GM12878 (cell line): ENCODE measurements around the gene KDM1B. TPM values are rescaled to one million over a fixed set of nuclear protein-coding genes. Genes with fewer than 3 reads are reported as not detected.

Experiments used
- ATAC-seq: fragments of 200-7000 bp; cut with Tn5 transposase; 3 replicates; pipeline ENCODE4 v1.9.1; 2020; ENCODE audit warnings: mild to moderate bottlenecking, moderate library complexity
- BruUV-seq: library from RNA; stranded (reverse); fragments of 400-500 nt; replicated peaks from 2 replicates; lab custom pipeline; 2021; lab: Mats Ljungman, UMichigan
- CTCF ChIA-PET: fragments of 300-600 bp; sonication (Branson Sonifier 250); formaldehyde crosslinking; extraction: SDS; loops from one replicate; lab custom pipeline; 2021; ENCODE audit warnings: inconsistent platforms; lab: Yijun Ruan, JAX
- POLR2A ChIA-PET: fragments of 350-600 bp; formaldehyde crosslinking; extraction: SDS; loops from one replicate; lab custom pipeline; 2021; ENCODE audit warnings: inconsistent platforms; lab: Charles Lee
- RAD21 ChIA-PET: fragments of 300-600 bp; sonication (Branson Sonifier 250); formaldehyde crosslinking; loops from one replicate; lab custom pipeline; 2023; ENCODE audit warnings: antibody characterized with exemption; ENCODE audit not compliant: unreplicated experiment; lab: Charles Lee
- SMC1A ChIA-PET: fragments of 300-600 bp; sonication (Branson Sonifier 250); formaldehyde crosslinking; loops from one replicate; lab custom pipeline; 2023; ENCODE audit not compliant: unreplicated experiment, uncharacterized antibody; lab: Charles Lee
- DNase-seq: peaks from one replicate; pipeline ENCODE4 v3.0.0-alpha.2; 2011; ENCODE audit warnings: low read depth, low spot score
- FAIRE-seq: peaks from 3 replicates; lab custom pipeline; 2011; peaks lifted over from hg19 to GRCh38; lab: Jason Lieb, UNC
- H2AFZ ChIP-seq: 2 replicates; pipeline ENCODE4 v1.6.0; 2011; ENCODE audit warnings: low read depth, low read length, control low read depth; ENCODE audit not compliant: control insufficient read depth
- H3K27ac ChIP-seq: 2 replicates; pipeline ENCODE4 v1.5.1; 2011; ENCODE audit warnings: control low read depth; ENCODE audit not compliant: control insufficient read depth, insufficient read depth
- H3K27me3 ChIP-seq, 2 experiments: replicated peaks in 1 of 2; 2 replicates each; pipeline versions ENCODE4 v1.6.0 to v1.6.1; 2011; ENCODE audit warnings: low read length in 1 of 2; ENCODE audit not compliant: control insufficient read depth in 2 of 2, insufficient read depth in 2 of 2
- H3K36me3 ChIP-seq, 2 experiments: 2 replicates each; pipeline ENCODE4 v1.5.1; 2011; ENCODE audit warnings: low read length in 1 of 2; ENCODE audit not compliant: control insufficient read depth in 2 of 2, insufficient read depth in 2 of 2
- H3K4me1 ChIP-seq: 2 replicates; pipeline ENCODE4 v1.6.1; 2011; ENCODE audit warnings: mild to moderate bottlenecking, low read length, moderate library complexity, mixed read lengths; ENCODE audit not compliant: control insufficient read depth, insufficient read depth
- H3K4me2 ChIP-seq: 2 replicates; pipeline ENCODE4 v1.6.0; 2011; ENCODE audit warnings: control low read depth; ENCODE audit not compliant: control insufficient read depth, insufficient read depth
- H3K4me3 ChIP-seq: fragments of 200-600 bp; sonication (generic); 2 replicates; pipeline ENCODE4 v1.5.1; 2016
- H3K79me2 ChIP-seq: 2 replicates; pipeline ENCODE4 v1.6.0; 2011; ENCODE audit warnings: low read length; ENCODE audit not compliant: control insufficient read depth, insufficient read depth
- H3K9ac ChIP-seq: 2 replicates; pipeline ENCODE4 v1.8.0; 2011; ENCODE audit warnings: low read length, control low read depth, mixed read lengths; ENCODE audit not compliant: control insufficient read depth, insufficient read depth
- H3K9me3 ChIP-seq: replicated peaks from 3 replicates; pipeline ENCODE4 v1.5.1; 2011; ENCODE audit warnings: mild to moderate bottlenecking, low read length; ENCODE audit not compliant: control insufficient read depth, insufficient read depth
- H4K20me1 ChIP-seq: 2 replicates; pipeline ENCODE4 v1.6.0; 2011; ENCODE audit not compliant: control insufficient read depth, insufficient read depth
- CBFB ChIP-seq: IDR thresholded peaks from 2 replicates; pipeline ENCODE4 v1.6.1; 2016; ENCODE audit warnings: antibody characterized with exemption, low read depth
- EGR1 ChIP-seq, 2 experiments: IDR thresholded peaks; 1 replicate in 1 of 2; 2 replicates in 1 of 2; pipeline ENCODE4 v1.6.1; 2011 to 2012; ENCODE audit warnings: low read depth in 2 of 2, low read length in 2 of 2, borderline replicate concordance in 1 of 2, mild to moderate bottlenecking in 1 of 2, moderate library complexity in 1 of 2
- EP300 ChIP-seq, 2 experiments: fragments of 150-350 bp in 1 of 2; IDR thresholded peaks; 2 replicates each; pipeline ENCODE4 v1.6.1; 2011 to 2012; ENCODE audit warnings: low read depth in 2 of 2, low read length in 2 of 2, borderline replicate concordance in 1 of 2, improper control_type of control experiment in 1 of 2, inconsistent platforms in 1 of 2; ENCODE audit not compliant: control insufficient read depth in 1 of 2
- IKZF1 ChIP-seq: fragments of 450-650 bp; conservative IDR thresholded peaks from 2 replicates; pipeline ENCODE4 v1.6.1; 2017; ENCODE audit warnings: antibody characterized with exemption, mild to moderate bottlenecking
- MEF2B ChIP-seq: fragments of 450-650 bp; IDR thresholded peaks from 2 replicates; pipeline ENCODE4 v1.6.1; 2018; ENCODE audit warnings: mild to moderate bottlenecking, moderate library complexity; ENCODE audit not compliant: partially characterized antibody, poor library complexity, severe bottlenecking
- NFYA ChIP-seq: IDR thresholded peaks from 2 replicates; pipeline ENCODE4 v1.6.1; 2011; ENCODE audit warnings: low read depth, mild to moderate bottlenecking, low read length, improper control_type of control experiment, borderline replicate concordance
- POLR2AphosphoS2 ChIP-seq: IDR thresholded peaks from 2 replicates; pipeline ENCODE4 v1.6.1; 2011; ENCODE audit warnings: low read depth, mild to moderate bottlenecking, low read length, improper control_type of control experiment, moderate library complexity
- RB1 ChIP-seq: fragments of 450-650 bp; formaldehyde crosslinking; IDR thresholded peaks from 2 replicates; pipeline ENCODE4 v1.6.1; 2017; ENCODE audit warnings: mild to moderate bottlenecking, borderline replicate concordance
- SP1 ChIP-seq: IDR thresholded peaks from one replicate; pipeline ENCODE4 v1.6.1; 2011; ENCODE audit warnings: low read depth, low read length
- SPI1 ChIP-seq: IDR thresholded peaks from 2 replicates; pipeline ENCODE4 v1.6.1; 2011; ENCODE audit warnings: low read depth, mild to moderate bottlenecking, low read length, moderate library complexity, borderline replicate concordance; ENCODE audit not compliant: insufficient read depth
- SRF ChIP-seq, 2 experiments: IDR thresholded peaks; 2 replicates each; pipeline ENCODE4 v1.6.1; 2011; ENCODE audit warnings: low read depth in 2 of 2, low read length in 2 of 2, mild to moderate bottlenecking in 1 of 2, moderate library complexity in 1 of 2
- STAT1 ChIP-seq: fragments of 450-650 bp; conservative IDR thresholded peaks from 2 replicates; pipeline ENCODE4 v1.6.1; 2014; ENCODE audit warnings: antibody characterized with exemption, mild to moderate bottlenecking
- WGBS: methylation state at CpG from one replicate; pipeline ENCODE4 v1.1.6; 2016; ENCODE audit warnings: low lambda C conversion rate; ENCODE audit not compliant: insufficient replicate concordance, insufficient coverage; ENCODE audit errors: missing lambda C conversion rate; 5-methylcytosine and 5-hydroxymethylcytosine counted together
- in situ Hi-C: fragments of 300-500 bp; cut with MboI; formaldehyde crosslinking; loops from 9 replicates; pipeline ENCODE4 v1.14.3; 2018; ENCODE audit warnings: mixed read lengths
- intact Hi-C: fragments of 100-400 bp; cut with micrococcal nuclease; formaldehyde crosslinking; loops from one replicate; pipeline ENCODE4 v1.14.2; 2022; ENCODE audit not compliant: unreplicated experiment
- polyA plus RNA-seq, 11 experiments: library from polyadenylated mRNA; depleted of rRNA in 4 of 11; unstranded in 6 of 11; stranded (reverse) in 5 of 11; fragments of >200 nt; fragmentation: Nextera tagmentation in 4 of 11; fragmentation: Illumina TruSeq in 1 of 11; extraction: Ambion mirVana in 4 of 11; extraction: Trizol in 1 of 11; gene quantifications; 1 replicate in 1 of 11; 2 replicates in 10 of 11; pipeline versions ENCODE4 v1.2.1 to v1.2.3, GENCODE V29; 2011 to 2016; ENCODE audit warnings: inconsistent platforms in 2 of 11, missing spikeins in 2 of 11, low read depth in 1 of 11
- total RNA-seq, 4 experiments: library from RNA; depleted of rRNA in 3 of 4; stranded (reverse); fragments of >200 nt in 3 of 4; fragmentation: Illumina TruSeq in 1 of 4; extraction: Trizol in 1 of 4; gene quantifications; 2 replicates each; pipeline versions ENCODE4 v1.2.1 to v1.2.3, GENCODE V29; 2013 to 2021
- TF ChIP-seq, protein P1 (sequence below): IDR thresholded peaks from 2 replicates; pipeline ENCODE4 v1.6.1; 2011; ENCODE audit warnings: borderline replicate concordance, low read depth, mild to moderate bottlenecking, moderate library complexity, low read length; ENCODE audit not compliant: insufficient read depth, poor library complexity, severe bottlenecking
- TF ChIP-seq, protein P2 (sequence below): IDR thresholded peaks from 2 replicates; pipeline ENCODE4 v1.6.1; 2011; ENCODE audit warnings: mild to moderate bottlenecking, low read depth, low read length, moderate library complexity; ENCODE audit not compliant: insufficient replicate concordance
- TF ChIP-seq, protein P3 (sequence below): fragments of 450-650 bp; IDR thresholded peaks from 2 replicates; pipeline ENCODE4 v1.6.1; 2014; ENCODE audit warnings: mild to moderate bottlenecking

Gene KDM1B
- total and polyA plus RNA-seq, 10 of the 15 experiments (the other 5 are each of a cell fraction or from before 2014, with no cell fraction given): 1.7 to 22.5 (median 13.9) TPM

DNA sequence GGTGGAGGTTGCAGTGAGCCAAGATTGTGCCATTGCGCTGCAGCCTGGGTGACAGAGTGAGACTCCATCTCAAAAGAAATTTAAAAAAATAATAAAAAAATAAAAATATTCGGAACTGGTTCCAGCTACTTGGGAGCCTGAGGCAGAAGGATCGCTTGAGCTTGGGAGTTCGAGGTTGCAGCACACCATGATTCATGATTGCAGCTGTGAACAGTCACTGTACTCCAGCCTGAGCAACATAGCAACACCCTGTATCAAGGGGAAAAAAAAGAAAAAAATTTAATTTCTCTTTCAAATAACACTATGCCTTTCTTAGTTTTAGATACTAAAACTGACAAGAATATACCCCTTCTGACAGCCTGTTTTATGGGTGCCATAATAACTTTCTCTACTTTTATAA lies 10.5 kb downstream of the KDM1B start:
- SMC1A ChIA-PET: no interaction called here
- RAD21 ChIA-PET: no interaction called here
- TF ChIP-seq SPI1 (no peak), EGR1 (IDR thresholded peaks at IDR 0.05; ENCODE audit: borderline replicate concordance in 1 of 2, low read depth in 2 of 2, low read length in 2 of 2) (no peak), EP300 (IDR thresholded peaks at IDR 0.05; ENCODE audit: borderline replicate concordance in 1 of 2, control insufficient read depth in 1 of 2, low read depth in 2 of 2, low read length in 2 of 2) (no peak), RB1 (no peak), POLR2AphosphoS2 (no peak), STAT1 (no peak), IKZF1 (no peak), CBFB (no peak), NFYA (no peak), MEF2B (no peak), SRF (IDR thresholded peaks at IDR 0.05; ENCODE audit: low read depth in 2 of 2, low read length in 2 of 2) (no peak), SP1 (no peak)
- TF ChIP-seq, protein P1, sequence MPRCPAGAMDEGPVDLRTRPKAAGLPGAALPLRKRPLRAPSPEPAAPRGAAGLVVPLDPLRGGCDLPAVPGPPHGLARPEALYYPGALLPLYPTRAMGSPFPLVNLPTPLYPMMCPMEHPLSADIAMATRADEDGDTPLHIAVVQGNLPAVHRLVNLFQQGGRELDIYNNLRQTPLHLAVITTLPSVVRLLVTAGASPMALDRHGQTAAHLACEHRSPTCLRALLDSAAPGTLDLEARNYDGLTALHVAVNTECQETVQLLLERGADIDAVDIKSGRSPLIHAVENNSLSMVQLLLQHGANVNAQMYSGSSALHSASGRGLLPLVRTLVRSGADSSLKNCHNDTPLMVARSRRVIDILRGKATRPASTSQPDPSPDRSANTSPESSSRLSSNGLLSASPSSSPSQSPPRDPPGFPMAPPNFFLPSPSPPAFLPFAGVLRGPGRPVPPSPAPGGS: no peak
- TF ChIP-seq, protein P2, sequence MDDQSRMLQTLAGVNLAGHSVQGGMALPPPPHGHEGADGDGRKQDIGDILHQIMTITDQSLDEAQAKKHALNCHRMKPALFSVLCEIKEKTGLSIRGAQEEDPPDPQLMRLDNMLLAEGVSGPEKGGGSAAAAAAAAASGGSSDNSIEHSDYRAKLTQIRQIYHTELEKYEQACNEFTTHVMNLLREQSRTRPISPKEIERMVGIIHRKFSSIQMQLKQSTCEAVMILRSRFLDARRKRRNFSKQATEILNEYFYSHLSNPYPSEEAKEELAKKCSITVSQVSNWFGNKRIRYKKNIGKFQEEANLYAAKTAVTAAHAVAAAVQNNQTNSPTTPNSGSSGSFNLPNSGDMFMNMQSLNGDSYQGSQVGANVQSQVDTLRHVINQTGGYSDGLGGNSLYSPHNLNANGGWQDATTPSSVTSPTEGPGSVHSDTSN: no peak
- TF ChIP-seq, protein P3, sequence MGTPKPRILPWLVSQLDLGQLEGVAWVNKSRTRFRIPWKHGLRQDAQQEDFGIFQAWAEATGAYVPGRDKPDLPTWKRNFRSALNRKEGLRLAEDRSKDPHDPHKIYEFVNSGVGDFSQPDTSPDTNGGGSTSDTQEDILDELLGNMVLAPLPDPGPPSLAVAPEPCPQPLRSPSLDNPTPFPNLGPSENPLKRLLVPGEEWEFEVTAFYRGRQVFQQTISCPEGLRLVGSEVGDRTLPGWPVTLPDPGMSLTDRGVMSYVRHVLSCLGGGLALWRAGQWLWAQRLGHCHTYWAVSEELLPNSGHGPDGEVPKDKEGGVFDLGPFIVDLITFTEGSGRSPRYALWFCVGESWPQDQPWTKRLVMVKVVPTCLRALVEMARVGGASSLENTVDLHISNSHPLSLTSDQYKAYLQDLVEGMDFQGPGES: no peak
- no peak overlapping the region for H3K4me3 ChIP-seq
- CTCF ChIA-PET: no interaction called here
- H2AFZ ChIP-seq: no peak overlapping the region
- H3K79me2 ChIP-seq: no peaks in the 10 kb centered on the region
- H3K27ac ChIP-seq: no peak overlapping the region
- H3K27me3 ChIP-seq: no peaks in the 10 kb centered on the region
- WGBS: 98% methylated on average over 4 of the region's 4 CpGs
- BruUV-seq: no TSS peak
- 0 out of 3 replicates have a peak, but pooled peaks cover 2% of the 10 kb centered on the region for H3K9me3 ChIP-seq
- DNase-seq: no peak
- in situ Hi-C loops: no loop called here
- H3K4me2 ChIP-seq: no peak overlapping the region
- FAIRE-seq: no peak
- intact Hi-C loops: no loop called here
- ATAC-seq: no peak
- H3K36me3 ChIP-seq: peaks cover 0 to 13% of the 10 kb centered on the region in 2 experiments; a peak in 2 of 4 replicates
- no peaks in the 10 kb centered on the region for H3K4me1 ChIP-seq
- no peaks in the 10 kb centered on the region for H4K20me1 ChIP-seq
- no peak overlapping the region for H3K9ac ChIP-seq
- POLR2A ChIA-PET: interaction anchor here (2.1 kb wide), 1 partner anchor 9 kb away, joined by 5 read pairs; no protein-coding TSS in a partner anchor
